SH-SY5Y (cell line): ENCODE data around the gene SRSF6.

Experiments
- GATA2 ChIP-seq: IDR thresholded peaks from 2 replicates; pipeline ENCODE4 v1.6.1; 2011; ENCODE audit warnings: mild to moderate bottlenecking, low read depth, low read length
- GATA3 ChIP-seq: IDR thresholded peaks from 2 replicates; pipeline ENCODE4 v1.6.1; 2011; ENCODE audit warnings: low read depth, mild to moderate bottlenecking, low read length, moderate library complexity

Gene SRSF6

GRCh38 chr20:43457640-43458421 lies at the start of gene SRSF6:
SRSF6 (plus strand) TSS chr20:43457896; CDS start chr20:43458034, 138 bp downstream.
- TF ChIP-seq GATA3 (no peak), GATA2 (no peak)

DNA sequence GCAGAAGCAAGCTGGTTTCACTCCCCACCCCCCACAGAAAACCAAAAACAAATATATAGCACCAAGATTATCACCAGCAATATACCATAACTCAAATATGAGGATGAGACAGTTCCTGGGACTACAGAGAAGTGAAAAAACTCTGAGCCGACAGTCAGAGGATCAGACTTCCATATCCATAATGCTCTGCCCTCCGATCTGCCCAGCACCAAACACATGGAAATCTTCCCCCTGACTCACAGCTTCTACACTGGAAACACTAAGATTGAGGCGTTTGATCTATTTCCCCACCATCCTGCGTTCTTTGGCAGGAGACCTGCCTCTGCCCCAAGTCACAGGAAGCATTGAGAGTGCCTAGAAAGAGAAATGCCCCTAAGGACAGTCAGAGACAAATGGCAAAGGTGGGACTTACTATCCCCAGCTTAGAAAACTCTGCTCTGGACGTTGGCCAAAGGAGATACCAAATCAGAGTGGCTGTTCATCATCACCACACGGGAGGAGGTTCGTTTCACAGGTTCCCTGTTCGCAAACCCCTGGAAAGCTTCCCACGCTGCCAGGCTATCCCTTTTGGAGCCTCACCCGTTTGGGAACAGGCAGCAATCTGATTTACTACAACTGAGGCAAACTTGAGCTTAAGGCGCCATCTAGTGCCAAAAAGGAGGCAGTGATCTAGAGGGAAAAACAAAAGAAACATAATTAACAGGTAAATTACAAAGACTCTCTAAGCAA lies 48.7 kb upstream of the SRSF6 start:
- TF ChIP-seq GATA3 (no peak), GATA2 (no peak)

GRCh38 chr20:43409577-43409913 lies 48.2 kb upstream of the SRSF6 start:
- TF ChIP-seq GATA3 (no peak), GATA2 (no peak)

DNA sequence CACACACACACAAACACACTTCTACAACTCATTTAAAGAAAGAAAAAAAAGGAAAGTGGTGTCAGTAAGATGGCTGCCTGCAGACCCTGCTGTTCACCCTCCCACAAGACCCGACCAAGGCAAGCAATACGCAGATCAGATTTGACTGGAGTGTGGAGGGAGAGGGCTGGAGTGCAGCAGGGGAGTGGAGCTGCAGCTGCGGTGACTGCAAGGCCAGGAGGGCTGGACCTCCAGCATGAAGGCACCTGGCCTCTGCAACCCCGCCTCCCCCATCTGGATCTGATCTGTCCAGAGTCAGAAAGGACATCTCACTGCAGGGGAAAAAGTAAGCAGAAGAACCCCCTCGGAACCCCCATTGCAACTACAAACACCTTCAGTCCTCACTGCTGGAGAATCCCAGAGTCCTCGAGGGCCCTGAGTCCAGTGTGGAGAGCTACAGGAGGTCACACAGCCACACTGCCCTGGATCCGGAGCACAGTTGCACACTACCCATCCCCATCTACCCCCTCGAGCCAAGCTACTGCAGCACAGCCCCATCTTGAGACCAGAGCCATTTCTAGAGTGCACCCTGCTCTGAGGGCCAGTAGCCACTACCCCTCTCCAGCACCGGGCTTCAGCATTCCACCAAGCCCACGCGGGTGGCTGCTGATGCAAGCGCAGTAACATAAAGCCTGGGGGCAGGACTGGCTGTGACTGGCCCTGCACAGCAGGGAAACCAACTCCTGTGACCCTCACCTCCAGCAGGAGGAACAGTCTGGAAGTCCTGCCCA lies 41.9 kb upstream of the SRSF6 start:
- TF ChIP-seq GATA2, result no peak
- no peak for TF ChIP-seq GATA3

DNA sequence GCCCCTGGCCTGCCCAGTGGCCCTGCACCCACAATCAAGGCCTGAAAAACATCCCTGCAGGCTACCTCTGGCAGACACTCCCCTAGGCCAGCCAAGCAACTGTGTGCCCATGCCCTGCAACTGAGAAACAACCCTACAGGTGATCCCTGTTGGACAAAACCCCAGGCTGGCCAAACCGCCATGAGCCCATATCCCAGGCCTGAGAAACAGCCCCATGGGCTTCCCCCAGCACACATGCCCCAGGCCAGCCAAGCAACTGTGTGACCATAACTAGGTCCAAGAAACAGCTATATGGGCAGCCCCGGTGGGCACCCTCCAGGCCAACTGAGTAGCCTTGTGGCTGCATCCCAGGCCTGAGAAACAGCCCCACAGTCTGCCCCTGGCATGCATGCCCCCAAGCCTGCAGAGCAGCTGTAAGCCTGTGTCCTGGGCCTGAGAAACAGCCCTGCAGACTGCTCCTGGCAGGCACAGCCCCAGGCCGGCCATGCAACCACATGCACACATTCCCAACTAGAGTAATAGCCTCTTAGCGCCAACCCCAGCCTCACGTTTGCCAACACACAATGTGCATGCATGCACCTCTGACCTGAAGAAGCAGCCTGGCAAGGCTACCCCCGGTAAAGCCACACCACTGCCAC lies 41.0 kb upstream of the SRSF6 start:
- no peak for TF ChIP-seq GATA2
- no peak for TF ChIP-seq GATA3

- no peak for TF ChIP-seq GATA2
Measured at GRCh38 chr20:43420192-43420591, 37.5 kb upstream of the SRSF6 start.

DNA sequence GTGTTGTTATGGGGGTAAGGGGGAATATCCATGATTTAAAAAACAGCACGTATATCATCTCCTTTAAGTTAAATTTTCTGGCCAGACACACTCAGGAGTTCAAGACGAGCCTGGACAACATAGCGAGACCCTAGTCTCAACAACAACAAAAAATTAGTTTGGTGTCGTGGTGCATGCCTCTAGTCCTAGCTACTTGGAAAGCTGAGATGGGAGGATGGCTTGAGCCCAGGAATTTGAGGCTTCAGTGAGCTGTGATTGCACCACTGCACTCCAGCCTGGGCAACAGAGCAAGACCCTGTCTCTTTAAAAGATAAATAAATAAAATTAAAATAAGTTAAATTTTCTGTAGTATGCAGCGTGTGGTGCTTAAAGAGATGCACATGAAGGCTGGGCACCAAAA lies 31.5 kb upstream of the SRSF6 start:
- TF ChIP-seq GATA3 (no peak), GATA2 (no peak)

GRCh38 chr20:43430265-43431133 lies 27.2 kb upstream of the SRSF6 start:
- TF ChIP-seq GATA2 (no peak), GATA3 (no peak)

DNA sequence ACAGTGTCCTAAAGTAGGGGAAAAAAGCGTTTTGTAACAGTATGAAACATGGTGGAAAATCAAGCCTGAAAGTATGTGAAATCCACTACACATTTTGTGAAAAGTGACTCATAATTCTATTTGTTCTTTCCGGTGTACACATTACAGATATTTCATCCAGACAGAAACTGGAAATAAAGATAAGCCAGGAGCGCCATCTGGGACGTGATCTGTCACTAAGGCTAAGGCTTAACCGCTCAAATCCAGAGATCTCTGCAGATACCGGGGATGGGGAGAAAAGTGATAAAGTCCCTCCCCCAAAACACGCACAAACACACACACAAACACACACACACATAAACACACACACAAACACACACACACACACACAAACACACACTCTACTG lies 26.6 kb upstream of the SRSF6 start:
- TF ChIP-seq GATA2 (peak; percentile 97), GATA3 (peak; percentile 84)

GRCh38 chr20:43432498-43432897 lies 25.2 kb upstream of the SRSF6 start:
- no peak for TF ChIP-seq GATA3
- no peak for TF ChIP-seq GATA2

- TF ChIP-seq GATA3 (no peak), GATA2 (no peak)
Measured at GRCh38 chr20:43433250-43433854, 24.3 kb upstream of the SRSF6 start.

GRCh38 chr20:43434565-43434964 lies 23.1 kb upstream of the SRSF6 start:
- TF ChIP-seq GATA3 (no peak), GATA2 (no peak)

DNA sequence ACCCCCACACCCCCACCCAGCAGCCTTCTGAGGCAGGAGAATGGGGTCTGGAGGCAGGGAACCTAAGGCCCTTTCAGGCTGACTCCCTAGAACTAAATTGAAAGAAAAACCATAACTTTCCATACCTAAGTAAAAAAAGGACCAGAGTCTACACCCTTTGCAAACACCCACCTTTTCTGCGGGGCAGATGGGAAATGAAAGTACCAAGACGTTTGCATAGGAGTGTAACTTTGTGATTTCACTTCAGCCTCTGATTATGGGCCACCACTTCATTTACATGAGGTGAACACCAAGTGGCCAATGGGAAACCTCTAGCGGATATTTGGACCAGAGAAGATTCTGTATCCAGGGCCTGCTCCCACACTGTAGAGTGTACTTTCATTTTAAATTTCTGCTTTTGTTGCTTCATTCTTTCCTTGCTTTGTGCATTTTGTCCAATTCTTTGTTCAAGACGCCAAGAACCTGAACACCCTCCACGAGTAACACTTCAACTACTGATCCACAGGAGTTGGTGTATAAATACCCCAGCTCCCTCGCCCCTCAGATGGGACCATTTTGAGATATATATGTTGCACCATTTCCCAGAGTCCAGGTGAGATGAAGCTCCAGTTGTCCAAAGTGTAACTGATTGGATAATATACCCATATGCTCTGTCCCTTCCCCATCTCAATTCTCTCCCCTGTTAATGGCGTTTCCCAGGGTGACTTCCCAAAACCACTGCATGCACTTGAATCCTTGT lies 18.9 kb upstream of the SRSF6 start:
- no peak for TF ChIP-seq GATA3
- TF ChIP-seq GATA2, result no peak

DNA sequence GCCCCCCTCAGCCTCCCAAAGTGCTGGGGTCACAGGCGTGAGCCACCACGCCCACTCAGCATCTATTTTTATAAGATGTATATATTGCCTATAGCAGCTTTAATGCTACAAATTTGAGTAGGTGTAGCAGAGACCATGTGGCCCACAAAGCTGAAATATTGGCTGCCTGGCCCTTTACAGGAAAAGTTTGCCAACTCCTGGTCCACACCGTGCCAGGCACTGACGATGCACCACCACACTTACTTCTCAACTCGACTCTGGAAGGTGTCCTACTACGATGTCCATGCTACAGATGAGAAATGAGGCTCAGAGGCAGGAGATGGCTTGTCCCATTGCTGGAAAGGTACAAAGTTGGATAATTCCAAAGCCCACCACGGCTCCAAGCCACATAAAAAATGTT lies 17.2 kb upstream of the SRSF6 start:
- TF ChIP-seq GATA2, result no peak
